NCI-H146 (cell line): ENCODE data around the gene USF2.

Experiments used
- DNase-seq: peaks from one replicate; lab custom pipeline; 2025; lab: John Stamatoyannopoulos, UW

Gene USF2

GRCh38 chr19:35241417-35241816 lies 27.3 kb upstream of the USF2 start:
- no peak for DNase-seq

DNA sequence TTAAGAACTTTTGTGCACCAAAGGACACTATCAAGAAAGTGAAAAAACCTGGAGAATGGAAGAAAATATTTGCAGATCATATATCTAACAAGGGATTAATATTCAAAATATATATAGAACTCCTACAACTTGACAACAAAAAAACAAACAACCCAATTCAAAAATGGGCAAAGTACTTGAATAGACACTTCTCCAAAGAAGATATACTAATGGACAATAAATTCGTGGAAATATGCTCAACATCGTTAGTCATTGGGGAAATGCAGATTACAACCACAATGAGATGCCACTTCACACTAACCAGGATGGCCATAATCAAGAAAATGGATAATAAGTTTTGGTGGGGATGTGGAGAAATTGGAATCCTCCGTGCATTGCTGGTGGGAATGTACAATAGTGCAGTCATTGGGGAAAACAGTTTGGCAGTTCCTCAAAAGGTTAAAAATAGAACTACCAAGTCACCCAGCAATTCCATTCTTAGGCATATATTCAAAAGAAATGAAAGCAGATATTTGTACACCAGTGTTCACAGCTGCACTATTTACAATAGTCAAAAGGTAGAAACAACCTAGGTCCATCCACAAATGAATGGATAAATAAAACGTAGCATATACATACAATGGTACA lies 22.2 kb upstream of the USF2 start:
- DNase-seq = no peak

DNA sequence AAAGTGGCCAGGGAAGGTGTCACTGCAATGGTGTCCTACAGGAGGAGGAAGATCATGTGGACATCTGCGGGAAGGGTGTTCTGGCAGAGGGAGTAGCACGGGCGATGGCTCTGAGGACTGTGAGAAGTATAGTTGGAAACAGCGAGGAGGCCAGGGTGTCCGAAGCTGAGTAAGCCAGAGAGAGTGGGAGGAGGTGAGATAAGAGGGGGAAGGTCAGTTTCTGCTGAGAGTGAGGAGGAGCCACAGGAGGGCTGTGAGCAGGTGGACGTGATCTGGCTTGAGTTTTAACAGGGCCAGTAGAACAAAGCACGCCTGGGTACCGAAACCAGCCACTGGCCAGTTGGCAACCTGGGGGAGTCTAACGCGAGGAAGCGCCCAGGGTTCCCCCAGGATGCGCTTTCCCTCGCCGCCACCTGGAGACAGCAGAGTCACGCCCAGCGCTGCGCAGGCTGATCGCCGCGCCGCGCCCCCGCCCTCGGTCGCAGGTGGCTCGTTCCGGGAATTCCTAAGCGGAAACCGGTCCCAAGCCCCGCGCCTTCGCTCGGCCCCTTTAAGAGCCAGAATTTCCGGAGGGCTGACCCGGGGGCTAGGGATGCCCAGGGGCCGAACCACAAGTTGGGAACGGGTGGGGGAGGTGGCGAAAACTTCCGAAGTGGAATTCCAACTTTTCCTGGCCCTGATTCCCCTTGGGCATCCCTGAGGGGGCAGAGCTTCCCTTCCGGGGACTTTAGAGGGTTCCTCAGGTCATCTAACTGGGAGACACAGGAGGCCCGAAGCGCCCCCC lies 21.0 kb upstream of the USF2 start:
- DNase-seq = peak; percentile 96

GRCh38 chr19:35248310-35249145 lies 20.2 kb upstream of the USF2 start, which contains the start of gene LSR:
LSR (plus strand) TSS chr19:35249002; CDS start chr19:35249023, 21 bp downstream.
- peak; percentile 98 for DNase-seq

DNA sequence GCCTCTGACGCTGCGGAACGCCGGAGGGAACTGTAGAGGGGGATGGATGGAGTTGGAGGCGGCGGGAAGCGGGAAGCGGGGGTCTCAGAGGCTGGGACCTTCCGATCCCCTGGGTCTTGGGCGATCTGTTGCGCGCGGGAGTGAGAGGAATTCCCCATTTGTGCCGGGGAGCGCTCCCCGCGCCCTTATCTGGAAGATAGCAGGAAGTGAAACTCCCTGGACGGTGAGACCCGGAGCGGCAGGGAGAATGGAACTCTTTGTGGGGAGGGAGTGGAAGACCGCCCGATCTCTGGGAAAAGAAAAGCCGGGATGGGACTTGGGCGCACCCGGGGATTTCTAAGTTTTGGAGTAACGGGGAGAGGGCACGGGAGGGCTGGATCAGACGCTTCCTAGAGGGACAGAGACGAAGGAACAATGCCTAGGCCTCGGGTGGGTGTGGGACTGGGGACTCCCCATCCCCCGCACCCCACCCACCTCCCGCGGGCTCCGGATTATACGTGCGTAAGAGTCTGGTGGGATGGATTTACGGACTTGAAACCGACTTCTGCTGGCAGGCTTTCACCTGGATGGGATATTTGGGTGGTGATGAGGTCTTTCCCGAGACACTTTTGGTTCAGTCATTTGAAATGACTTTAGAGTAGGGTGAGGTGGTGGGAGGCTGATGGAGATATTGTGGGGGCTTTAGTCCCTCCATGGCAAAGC lies 19.5 kb upstream of the USF2 start:
- DNase-seq = peak; percentile 53

- no peak for DNase-seq
These were observed 18.7 kb upstream of the USF2 start for GRCh38 chr19:35249848-35250711.

DNA sequence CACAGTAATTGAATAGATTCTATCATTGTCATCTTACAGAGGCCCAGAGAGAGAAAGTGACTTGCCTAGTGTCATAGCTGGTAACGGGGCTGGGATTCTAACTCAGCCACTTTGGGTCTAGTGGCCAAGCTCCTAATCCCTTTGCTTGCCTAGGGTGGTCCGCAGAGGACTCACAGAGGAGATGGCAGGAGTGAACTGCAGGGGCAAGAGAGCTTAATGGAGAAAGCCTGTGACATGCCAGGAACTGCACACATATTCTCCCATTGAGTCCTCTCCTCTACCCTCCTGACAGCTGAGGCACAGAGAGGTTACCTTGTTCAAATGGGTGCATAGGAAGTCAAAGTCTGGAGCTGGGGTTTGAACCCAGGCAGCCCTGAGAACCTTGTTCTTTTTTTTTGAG lies 17.3 kb upstream of the USF2 start:
- no peak for DNase-seq

- DNase-seq = peak; percentile 89
These were observed 15.2 kb upstream of the USF2 start for GRCh38 chr19:35253316-35254286.

DNA sequence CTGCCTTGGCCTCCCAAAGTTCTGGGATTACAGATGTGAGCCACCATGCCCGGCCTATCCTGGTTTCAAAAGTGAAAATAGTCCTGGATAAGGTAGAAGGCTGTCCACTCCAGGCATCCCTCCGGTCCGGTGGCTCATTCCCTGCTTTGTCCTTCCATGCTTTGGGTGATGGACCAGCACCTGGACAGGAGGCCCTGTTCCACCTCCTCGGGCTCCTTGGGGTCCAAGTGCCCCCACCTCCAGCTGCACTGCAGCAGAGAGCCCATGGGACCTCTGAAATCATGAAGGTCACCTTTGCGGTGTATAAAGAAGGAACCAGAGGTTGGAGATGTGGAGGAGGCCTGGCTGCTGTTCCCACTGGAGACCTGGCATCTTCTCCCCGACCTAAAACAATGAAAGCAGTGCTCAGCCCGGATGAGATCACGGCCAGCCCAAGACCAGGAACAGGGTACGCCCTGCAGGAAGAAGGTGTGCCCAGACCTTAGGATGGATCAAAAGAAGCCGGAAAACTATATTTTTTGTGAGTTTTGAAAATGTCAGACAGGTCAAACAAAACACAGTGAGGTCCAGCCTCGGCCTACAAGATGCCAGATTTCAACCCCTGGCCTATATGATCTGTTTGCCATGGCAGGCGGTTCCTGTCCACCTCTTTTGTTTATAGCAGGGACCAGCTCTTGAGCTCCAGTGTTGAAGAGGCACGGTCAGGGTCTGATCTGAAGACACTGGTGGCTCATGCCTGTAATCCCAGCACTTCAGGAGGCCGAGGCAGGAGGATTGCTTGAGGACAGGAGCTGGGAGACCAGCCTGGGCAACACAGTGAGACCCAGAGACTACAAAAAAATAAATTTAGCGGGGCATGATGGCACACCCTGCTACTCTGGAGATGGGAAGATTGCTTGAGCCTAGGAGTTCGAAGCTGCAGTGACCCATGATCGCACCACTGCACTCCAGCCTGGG lies 14.1 kb upstream of the USF2 start:
- no peak for DNase-seq

DNA sequence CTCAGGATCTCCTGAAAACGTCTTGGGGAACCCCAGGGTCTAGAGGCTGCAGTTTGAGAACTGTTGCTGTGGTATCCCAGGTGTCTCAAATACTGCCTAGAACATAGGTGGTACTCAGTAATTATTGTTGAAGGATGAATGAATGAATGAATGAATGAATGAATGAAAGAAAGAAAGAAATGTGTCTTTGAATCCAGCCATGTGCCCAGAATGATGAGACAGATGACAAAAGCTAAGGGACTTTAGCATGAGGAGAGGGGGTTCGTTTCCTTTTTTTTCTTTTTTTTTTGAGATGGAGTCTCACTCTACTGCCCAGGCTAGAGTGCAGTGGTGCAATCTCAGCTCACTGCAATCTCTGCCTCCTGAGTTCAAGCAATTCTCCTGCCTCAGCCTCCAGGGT lies 12.2 kb upstream of the USF2 start:
- DNase-seq = no peak

GRCh38 chr19:35257113-35257461 lies 11.7 kb upstream of the USF2 start:
- no peak for DNase-seq

DNA sequence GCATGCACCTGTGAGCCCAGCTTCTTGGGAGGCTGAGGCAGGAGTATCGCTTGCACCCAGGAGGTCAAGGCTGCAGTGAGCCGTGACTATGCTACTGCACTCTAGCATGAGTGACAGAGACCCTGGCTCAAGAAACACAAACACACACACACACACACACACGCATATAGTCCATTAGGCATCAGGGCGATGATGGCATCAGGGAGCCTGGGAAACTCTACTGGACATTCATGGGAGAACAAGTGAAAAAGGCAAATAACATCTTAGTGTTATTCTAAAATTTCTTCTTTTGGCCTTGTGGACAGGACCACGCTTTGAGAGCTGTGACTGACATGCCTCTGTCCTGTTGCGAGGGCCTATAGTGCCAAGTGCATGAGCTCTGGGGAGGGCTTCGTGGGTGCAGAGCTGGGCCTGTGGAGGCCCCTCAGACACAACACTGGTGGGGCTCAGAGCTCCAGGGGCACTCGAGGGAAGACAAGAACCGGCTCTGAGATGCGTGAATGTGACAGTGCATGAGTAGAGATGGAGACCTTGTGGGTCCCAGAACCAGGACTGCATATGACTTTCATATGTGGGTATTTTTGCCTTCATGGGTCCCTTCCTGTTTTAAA lies 8.0 kb upstream of the USF2 start:
- DNase-seq = no peak

DNA sequence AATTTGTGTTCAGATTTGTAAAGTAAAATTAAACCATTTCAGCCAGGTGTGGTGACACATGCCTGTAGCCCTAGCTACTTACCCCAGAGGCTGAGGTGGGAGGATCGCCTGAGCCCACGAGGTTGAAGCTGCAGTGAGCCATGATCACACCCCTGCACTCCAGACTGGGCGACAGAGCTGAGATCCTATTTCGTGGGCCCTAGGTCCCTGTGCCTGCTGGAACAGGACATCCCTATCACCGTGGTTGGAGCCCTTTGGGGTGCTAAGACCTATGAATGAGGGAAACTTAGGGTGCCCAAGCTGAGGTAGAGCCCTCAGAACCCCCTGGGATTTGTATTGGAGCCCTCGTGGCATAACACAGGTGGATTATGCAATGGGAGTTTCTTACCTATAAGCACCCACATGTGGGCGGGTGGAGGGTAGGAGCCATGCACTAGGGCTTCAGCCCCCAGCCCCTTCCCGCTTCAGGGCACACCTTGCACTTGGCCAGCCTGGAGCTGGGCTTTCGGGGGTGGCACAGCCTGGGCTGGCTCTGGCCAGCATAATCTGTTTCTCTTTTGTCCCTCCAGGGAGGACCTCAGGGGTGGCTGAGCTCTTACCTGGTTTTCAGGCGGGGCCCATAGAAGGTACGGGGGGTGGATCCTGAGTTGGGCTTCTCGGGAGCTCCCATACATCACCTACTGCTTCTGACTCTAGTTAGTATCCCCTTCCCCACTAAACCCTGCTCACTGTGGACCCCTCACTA lies 7.2 kb upstream of the USF2 start:
- DNase-seq = no peak

DNA sequence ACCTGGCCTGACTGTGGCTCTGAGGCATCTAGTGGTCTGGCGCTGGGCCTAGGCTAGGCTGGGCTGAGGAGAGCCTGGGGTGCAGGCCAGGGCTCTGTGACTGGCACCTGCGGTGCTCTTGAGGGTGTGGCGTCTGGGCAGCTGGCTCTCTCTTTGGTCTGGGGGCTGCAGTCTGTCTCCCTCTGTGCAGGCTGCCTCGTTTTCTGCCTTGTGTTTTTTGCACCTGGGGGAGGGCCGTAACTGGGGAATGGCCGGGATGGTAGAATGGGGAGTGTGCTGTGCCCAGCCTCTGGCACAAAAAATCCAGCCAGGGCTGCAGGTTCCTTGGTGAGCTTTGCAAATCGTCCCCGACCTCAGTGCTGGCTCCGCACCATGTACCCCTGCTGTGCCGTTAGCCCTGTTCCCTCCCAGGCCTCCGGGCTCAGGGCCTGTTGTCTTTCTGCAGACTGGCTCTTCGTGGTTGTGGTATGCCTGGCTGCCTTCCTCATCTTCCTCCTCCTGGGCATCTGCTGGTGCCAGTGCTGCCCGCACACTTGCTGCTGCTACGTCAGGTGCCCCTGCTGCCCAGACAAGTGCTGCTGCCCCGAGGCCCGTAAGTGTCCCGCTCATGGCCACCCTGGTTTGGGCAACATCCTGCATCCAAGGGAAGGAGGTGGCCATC lies 6.5 kb upstream of the USF2 start:
- no peak for DNase-seq

DNA sequence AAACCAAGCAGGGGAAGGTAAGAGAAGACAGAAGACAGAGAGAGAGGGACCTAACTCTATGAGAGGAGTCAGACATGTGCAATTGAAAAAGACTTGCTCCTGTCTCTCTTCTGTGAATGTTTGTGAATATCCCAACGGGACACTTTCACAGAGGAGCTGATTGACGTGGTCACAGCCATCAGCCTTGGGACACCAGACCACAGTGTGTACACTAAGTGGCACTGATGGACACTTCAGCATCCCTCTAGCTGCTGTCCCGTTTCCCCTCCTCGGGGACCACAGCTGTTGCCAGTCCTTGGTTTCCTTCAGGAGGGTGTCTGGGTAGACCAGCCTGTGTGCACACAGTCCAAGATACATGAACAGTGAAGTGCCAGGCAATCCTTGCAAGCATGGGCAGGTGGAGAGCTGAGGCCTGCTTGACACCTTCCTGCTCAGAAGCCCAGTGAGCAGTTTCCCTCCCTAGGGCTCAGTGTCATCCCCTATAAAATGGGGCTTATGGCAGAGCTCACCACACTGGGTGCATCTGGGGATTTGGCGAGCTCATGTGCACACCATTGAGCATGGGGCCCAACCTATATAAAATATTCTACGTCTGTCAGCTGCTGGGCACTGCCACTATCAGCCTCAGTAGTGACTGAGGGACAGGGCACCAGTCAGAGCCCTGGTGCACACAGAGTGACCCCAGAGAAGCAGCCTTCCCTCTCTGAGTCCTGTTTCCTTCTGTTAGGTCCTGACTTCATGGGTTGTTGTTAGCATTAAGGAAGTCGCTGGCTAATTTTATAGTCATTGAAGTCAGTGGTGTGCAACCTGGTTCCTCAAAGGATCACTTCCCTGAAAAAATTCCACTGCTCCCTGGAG lies 4.3 kb upstream of the USF2 start:
- no peak for DNase-seq
